GM19463 (cell line): Measurements from ENCODE around the gene FAAP100.

Experiments used
- ATAC-seq: cut with Tn5 transposase; IDR thresholded peaks from one replicate; pipeline ENCODE4 v1.9.1; 2021; ENCODE audit warnings: mild to moderate bottlenecking, moderate library complexity; ENCODE audit not compliant: unreplicated experiment

FAAP100 gene

GRCh38 chr17:81491181-81491581 lies 61.0 kb downstream of the FAAP100 start:
- ATAC-seq, result no peak

- ATAC-seq, result no peak
These were observed 61.9 kb downstream of the FAAP100 start for GRCh38 chr17:81489998-81490992.
